HG03097 (cell line): Measurements from ENCODE around the gene MAD1L1.
"Not testable (repeated sequence)": the region's sequence is repeated elsewhere in the genome, so short reads cannot be mapped to it uniquely, and the experiment has no call there.

ENCODE experiments used
- ATAC-seq: cut with Tn5 transposase; IDR thresholded peaks from one replicate; pipeline ENCODE4 v1.9.1; 2021; ENCODE audit not compliant: unreplicated experiment, low FRiP score

The MAD1L1 gene

DNA sequence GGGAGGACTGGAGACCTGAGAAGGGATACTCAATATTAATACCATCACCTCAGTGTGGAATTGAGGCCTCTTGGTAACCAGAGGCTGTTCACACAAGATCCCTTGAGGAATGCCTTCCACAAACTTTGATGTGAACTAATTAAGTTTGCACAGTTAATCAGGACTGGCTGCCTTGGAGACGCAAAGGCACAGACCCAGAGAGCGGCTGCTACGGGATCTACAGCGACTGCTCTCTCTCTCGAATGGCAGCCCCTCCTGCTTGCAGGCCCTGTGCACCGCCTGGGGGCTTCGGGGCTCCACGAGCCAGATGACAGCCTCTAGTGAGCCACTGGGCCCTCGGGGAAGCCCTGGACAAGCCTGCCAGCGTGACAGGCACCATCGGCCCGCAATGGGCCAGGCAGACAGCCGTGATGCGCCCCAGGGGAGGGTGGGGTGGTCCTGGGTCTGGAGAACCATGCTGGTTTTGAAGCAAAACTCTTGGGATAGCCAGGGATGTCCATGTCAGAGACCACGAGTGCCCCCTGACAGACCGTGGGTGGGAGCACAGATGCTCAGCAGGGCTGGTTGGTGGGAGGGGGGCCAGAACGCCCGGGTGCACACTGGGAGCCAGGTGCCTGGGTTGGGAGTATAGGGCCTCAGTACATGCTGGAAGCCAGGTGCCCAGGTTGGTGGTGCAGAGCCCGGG lies 367.0 kb downstream of the MAD1L1 start:
- ATAC-seq: no peak

DNA sequence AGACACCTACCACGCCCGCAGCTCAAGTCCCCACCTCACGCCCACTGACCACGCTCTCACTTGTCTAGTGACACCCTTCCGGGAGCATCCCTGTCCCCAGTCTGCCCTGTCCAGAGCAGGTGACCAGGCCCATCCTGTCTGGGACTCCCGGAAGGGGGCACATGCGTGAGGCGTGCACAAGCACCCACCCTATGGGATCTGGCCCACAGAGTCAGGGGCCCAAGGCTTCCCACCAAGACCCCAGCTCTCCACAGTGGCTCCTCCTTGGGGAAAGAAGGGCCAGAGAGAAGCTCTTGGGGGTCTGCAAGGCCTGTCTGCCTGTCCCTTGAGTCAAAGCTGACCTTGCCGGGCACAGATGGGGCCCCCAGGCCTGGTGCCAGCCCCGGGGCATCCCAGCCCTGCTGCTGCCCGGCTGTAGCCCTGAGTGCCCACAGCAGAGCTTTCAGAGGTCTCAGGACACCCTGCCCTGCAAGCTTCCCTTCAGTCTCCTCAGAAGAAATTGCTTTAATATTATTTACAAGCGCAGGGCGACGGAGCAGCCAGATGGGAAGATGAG lies 367.7 kb downstream of the MAD1L1 start:
- ATAC-seq: no peak

DNA sequence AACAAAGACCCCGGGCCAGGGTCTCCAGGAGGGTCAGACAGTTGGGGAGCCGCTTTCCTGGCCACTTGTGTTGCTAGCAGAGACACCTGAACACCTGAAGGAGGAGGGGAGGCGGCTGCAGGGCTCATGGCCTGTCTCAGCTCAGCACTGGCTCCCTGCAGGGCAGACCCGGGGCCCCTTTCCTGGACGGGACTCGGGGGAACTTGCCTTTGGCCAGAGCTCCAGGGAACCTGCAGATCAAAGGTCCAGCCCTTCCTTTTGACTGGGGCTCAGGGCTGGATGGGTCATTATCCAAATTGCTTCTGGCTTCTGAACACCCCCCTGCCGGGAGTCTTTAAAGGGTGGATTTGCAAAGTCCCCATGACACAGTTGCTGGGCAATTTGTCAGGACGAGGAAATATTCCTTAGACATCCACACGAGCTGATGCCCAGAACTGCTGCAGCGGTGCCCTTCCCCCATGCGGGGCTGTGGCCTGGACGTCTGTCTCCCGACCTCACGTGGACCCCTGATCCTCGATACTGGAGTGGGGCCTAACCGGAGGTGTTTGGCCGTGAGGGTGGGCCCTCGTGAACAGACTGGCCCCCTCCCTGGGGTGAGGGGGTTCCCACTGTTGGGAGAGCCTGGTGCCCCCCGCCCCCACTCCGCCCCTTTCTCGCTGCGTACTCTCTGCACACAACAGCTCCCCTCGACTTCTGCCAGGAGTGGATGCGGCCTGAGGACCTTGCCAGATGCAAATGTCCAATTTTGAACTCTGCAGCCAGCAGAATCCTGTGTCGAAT lies 368.4 kb downstream of the MAD1L1 start:
- ATAC-seq: no peak

DNA sequence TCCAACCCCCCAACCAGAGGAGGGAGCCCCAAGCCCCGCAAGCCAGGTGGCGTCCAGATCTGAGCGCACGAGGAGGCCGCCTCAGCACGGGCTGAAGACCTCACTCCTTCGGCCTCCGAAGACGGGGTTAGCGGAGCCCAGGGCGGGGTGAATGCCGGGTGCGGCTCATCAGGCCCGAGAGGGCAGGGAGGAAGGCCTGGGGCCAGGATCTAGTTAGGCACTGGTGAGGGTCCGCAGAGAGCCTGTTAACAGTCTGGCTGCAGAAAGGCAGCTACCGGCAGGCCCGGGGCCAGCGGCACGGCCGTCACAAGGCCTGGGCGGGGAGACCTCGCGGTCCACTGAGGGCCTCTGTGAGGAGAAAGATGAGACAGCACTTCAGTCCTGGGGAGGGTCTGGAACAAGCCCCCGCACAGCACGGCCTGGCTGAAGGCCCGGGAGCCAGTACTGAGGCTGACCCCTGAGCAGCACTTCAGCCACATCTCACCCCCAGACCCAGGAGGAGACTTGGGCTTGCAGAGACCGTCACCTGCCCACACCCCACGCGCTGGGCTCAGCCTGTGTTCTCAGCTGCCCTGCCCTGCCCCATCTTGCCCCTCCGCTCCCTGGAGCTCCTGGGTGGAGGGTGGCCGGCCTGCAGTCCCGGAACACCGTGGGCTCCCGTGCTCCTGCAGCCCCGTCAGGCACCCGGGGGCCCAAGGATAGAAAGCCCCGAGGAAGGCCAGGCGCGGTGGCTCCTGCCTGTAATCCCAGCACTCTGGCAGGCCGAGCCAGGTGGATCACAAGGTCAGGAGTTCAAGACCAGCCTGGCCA lies 369.4 kb downstream of the MAD1L1 start:
- ATAC-seq: no peak

DNA sequence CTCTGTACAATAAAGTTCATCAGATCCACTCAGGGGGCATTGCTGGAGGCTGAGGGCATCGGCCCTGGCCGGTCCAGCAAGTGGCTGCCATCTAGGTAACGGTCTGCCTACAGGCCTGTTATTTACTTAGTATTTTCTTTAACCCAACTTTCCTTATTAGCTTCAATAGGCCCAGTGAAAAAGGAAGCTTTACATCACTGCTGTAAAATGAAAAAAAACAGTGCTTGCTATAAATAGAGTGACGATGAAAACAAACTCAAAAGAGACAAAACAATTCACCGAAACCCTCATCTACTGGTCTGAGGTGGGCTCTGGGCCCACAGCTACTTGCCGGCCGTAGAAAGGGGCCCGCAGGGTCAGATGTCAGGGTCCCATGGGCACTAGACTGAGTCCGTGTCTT lies 370.2 kb downstream of the MAD1L1 start:
- no peak for ATAC-seq

DNA sequence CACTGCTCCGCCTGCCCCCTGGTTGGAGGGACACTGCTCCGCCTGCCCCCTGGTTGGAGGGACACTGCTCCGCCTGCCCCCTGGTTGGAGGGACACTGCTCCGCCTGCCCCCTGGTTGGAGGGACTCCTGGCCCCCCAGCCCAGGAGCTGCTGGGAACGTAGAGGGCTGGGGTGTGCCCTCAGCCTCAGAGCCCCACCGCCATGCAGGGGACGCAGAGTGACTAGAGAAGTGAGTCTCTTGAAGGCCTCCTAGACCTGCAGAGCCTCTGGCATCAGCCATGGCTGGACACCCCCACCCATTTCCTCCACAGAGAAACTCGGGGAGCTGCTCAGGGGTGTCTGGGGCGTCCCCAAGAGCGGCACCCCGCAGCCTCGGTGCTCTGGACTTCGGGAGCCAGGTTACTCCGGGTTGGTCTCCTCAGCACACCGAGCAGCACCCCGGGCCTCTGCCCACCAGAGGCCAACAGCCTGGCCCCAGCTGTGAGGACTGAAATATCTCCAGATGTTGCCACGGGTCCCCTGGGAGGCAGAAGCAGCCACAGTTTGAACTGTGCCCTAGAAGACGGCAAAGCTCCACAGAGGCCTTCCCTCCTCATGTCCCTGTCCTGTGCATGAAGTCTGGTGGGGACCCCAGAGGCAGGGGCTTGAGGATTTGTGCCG lies 370.8 kb downstream of the MAD1L1 start:
- ATAC-seq: no peak

DNA sequence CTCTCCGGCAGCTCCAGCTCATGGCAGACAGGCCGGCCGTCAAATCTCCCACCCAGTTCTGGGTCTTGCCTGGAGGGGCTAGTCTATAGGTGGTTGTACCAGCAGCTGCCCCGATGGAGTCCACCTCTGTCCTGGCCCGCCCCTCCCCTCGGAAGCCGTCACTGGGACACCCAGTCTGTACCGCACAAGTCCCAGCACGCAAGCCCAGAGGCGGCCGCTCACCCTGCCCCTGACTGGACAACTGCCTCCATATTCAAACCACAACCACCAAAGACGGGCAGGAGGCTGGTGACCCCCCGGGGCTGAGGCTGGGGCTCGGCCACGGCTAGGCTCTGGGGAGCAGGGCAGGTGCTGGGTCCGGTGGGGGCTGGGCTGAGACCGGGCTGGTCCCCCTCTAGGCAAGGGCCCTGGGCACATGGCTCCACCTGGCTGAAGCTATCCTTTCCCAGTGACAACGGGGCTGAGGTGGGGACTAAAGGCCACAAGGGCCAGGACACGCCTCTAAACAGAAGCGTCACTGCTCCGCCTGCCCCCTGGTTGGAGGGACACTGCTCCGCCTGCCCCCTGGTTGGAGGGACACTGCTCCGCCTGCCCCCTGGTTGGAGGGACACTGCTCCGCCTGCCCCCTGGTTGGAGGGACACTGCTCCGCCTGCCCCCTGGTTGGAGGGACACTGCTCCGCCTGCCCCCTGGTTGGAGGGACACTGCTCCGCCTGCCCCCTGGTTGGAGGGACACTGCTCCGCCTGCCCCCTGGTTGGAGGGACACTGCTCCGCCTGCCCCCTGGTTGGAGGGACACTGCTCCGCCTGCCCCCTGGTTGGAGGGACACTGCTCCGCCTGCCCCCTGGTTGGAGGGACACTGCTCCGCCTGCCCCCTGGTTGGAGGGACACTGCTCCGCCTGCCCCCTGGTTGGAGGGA lies 371.6 kb downstream of the MAD1L1 start:
- ATAC-seq: not testable (repeated sequence)

DNA sequence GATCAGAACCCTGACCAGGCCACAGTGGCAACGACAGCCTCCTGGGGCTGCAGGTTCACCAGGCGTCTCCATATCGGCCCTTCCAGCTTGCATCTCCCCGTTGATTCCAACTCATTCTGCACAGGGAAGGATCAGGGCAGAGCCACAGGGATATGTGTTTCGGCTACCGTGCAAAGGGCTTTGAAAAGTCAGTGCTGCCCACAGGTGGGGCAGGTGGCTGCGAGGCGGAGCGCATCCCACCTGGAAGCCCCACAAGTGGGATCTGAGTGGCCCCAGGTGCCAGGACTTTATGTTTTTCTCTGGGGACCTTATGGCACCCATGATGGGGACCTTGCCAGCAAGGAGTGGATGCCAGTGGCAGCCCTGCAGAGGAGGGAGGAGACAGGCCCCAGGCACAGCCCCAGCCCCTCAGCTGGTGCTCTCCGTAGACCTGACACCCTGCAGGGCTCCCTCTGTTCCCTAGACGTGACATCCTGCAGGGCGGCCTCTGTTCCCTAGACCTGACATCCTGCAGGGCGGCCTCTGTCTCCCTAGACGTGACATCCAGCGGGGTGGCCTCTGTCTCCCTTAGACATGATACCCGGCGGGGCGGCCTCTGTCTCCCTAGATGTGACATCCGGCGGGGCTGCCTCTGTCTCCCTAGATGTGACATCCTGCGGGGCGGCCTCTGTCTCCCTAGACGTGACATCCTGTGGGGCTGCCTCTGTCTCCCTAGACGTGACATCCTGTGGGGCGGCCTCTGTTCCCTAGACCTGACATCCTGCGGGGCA lies 373.3 kb downstream of the MAD1L1 start:
- ATAC-seq: no peak

DNA sequence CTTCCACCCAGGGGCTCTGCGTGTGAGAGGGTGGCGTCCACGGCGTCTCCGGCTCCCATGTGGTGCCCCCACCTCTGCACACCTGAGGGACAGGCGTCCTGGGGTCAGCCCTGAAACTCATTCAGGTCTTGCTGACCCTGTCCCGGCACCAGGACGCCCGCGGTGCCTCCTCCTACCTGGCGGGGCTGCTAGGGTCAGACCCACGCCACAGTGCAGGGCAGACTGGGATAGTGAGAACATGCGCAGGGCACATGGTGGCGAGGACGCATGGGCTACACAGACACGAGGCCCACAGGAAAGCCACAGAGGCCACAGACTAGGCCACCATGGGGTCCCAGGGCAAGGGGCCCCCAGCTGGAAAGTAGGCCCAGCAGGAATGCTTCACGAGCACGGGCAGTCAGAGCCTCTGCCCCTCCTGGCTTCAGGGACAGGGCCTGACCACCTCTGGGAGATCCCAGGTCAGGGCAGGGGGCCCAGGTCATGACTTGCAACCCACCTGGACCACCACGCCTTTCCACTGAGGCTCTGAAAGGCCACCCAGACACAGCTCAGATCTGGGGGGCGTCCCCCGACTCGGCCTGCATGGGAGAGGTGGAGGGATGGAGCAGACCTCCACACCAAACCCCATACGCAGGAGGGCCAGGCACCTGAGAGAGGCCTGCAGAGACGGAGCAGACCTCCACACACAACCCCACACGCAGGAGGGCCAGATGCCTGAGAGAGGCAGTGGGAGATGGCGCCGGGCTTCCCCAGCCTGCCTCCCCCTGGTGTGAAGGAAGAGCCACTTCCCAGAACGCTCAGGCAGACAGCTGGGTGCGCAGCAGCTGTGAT lies 374.1 kb downstream of the MAD1L1 start:
- no peak for ATAC-seq

DNA sequence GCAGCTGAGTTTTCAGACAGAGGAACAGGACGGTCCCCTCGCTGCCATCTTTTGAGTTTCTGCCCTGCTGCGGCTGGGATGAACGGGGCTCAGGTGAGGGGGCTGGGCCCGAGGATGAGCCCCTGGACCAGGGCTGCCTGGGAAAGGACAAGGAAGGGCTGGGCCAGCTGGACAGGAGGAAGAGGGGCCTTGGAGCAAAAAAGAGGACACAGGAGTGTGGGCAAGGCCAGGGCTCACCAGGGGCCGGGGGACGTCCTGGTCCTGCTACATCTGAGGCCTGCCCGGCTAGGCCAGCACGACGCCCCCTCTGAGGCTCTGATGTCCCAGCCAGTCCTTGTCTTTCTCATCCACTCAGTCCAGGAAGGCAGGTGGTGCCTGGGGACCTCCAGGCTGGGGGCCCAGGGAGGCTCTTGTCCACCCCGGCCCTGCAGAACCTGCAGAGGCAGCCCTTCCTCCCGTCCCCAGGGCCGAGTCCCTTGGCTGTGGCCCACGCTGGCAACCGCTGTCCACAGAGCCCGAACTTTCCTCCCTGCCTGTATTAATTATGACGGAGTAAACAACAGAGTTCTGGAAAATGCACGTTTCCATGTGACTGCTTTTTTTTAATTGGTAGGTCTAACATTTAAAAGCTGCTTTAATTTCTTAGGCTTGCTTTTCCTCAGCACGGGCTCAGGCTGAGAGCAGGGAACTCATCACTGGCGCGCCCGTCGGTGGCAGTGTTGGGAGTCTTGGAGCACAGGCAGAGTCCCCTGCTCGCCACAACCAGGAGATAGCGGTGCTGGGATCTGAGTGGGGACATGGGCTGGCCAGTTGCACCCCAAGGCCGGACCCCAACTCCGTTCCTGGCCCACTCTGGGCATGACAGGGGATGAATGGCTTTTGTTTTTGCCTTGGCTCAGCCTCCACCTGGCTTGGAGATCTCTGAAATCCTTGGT lies 375.0 kb downstream of the MAD1L1 start:
- no peak for ATAC-seq

DNA sequence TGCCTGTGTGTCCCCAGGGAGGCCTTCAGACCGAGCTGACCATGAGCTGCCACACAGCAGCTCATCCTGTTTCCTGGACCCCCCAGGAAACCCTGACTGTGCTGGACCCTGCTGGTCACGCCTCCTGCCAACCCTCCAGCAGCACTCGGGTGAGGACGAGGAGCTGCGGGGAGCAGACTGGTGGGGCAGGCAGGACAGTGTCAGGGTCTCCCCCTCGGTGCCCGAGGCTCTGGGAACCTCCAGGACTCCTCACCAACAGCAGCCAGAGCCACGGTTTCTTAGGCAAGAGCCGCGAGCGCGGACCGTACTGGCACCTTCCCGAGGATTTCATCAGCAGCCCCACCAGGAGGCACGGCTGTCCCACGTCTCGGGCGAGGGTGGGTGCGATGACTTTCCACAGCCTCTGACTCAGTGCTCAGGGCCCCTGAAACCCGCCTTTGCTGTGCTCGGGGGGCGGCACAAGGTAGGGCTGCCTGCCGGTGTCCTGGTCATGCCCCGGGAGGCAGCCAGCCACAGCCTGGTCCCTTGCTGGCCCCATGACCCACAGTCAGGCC lies 375.8 kb downstream of the MAD1L1 start:
- no peak for ATAC-seq

DNA sequence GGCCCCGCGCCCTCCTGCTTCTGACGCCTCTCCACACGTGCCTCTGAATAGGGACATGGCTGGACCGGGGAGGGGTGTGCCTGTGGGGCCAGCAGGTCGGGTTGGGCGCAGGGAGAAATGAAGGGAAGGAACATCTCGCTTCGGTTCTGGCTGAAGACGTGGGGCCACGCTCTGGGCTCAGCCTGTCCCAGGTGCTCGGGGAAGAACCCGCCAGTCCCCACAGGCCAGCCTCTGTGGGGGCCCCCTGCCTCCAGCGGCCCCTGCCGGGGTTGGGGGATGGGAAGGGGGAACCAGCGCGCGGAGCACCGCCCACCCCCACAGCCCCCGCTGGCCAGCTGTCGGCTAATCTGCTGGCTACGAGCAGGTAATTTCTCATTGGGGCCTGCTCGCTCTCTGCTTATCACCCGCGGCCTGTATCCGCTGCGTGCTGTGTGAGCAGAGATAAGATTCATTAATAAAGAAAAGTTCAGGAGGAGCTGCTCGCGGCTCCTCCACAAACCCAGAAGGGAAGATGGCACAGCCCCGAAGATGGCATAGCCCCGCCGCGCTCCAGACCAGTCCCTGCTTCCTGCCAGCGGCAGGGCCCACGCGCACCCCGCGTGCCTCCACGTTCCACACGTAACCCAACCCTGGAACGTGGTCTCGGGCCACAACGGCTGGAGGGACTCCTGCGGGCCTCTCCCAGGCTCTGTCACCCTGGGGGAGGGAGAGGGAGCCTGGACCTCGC lies 376.4 kb downstream of the MAD1L1 start:
- no peak for ATAC-seq

DNA sequence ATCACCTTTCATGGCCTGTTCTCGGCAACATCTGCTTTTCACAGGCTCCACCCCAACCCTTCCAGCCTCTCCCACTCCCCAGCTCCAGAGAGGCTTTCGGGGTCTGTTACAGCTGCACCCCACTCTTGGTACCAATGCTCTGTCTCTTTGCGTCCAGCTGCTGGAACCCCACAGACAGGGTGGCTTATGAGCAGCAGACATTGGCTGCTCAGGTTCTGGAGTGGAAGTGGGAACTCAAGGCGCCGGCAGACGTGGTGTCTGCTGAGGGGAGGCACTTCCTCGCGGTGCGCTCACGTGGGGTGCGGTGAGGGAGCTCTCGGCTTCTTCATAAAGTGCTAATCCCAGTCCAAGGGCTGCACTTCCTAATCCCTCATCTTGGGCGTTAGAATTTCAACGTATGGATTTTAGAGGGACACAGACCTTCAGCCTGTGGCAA lies 377.0 kb downstream of the MAD1L1 start:
- ATAC-seq: no peak

DNA sequence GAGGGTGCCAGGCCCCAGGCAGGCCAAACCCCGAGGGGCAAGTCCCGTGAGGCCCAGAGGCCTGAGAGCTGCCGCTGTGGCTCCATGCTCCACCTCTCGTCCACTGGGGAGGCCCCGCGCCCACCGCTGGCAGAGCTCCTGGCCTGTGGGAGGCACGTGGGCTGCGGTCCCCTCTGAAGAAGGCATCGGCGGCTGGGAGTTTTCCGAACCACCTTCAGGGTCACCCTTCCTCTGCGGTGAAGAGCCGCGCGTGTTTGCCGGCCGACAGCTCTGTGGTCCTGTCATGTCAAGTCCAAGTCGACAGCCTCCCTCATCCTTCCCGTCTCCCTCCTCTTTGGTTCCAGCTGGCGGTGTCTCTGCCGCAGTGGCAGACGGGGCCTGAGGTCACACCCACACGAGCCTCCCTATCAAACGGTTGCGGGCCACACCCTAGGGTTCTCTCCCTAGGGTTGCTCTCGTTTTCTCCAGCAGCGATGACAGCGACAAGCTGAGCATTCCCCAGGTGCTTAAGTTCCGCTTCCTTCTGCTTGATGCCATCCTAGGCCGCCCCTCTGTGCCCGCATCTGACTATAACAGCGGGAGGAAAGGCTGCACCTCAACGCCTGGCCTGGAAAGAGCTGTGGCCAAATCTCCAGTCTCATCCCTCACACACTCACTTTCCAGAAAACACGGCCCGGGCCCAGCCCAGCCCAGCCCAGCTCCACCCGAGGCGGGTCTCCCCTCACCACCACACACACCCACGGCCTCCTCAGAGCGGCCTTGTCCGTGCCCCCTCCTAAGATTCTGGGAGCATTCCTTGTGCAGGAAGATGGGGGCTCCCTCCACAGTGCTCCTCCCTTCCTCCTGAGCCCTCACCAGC lies 377.6 kb downstream of the MAD1L1 start:
- no peak for ATAC-seq
